CD4-positive, alpha-beta T cell treated with Interleukin-17A for 4 hours (primary cell): ENCODE results near the gene ANKS3.

Source experiments
- DNase-seq: peaks from one replicate; pipeline ENCODE4 v3.0.0-alpha.2; 2020; ENCODE audit warnings: mixed read lengths

The ANKS3 gene

GRCh38 chr16:4723071-4723767 lies 10.9 kb downstream of the ANKS3 start:
- DNase-seq = no peak

DNA sequence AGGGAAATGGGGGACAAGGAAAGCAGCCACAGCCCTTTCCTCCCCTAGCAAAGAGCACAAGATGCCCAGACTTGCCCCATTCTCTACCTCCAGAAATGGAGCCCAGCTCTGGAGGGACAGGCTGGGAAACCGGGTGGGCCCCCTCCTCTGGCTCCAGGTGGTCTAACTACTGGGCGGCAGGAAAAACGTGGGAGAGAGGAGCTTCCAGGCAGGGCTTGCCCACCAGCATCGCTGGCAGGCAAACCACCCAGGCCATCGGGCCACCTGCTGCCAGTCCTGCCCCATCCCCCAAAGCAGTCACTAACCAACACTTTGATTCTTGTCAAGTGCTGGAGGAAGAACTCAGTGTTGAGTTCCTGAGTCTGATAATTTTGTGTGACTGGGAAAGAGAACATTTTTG lies 15.6 kb downstream of the ANKS3 start:
- no peak for DNase-seq

DNA sequence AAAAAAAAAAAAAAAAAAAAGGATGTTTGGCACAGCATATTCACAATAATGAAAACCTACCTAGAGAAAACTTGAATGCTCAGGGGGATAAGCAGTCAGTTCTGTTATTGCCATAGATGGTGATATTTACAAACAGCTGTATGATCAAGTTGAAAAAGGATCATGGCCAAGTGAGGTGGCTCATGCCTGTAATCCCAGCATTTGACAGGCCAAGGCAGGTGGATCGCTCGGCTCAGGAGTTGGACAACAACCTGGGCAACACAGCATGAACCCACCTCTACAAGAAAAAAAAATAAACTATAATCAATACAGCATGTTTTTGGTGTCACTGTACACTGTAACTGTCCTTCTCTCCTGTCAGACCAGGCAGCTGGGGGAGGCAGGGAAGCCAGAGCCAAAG lies 19.1 kb downstream of the ANKS3 start:
- no peak for DNase-seq

GRCh38 chr16:4713663-4714501 lies 20.2 kb downstream of the ANKS3 start:
- DNase-seq = no peak

- DNase-seq = no peak
Measured at GRCh38 chr16:4709481-4709880, 24.6 kb downstream of the ANKS3 start.

DNA sequence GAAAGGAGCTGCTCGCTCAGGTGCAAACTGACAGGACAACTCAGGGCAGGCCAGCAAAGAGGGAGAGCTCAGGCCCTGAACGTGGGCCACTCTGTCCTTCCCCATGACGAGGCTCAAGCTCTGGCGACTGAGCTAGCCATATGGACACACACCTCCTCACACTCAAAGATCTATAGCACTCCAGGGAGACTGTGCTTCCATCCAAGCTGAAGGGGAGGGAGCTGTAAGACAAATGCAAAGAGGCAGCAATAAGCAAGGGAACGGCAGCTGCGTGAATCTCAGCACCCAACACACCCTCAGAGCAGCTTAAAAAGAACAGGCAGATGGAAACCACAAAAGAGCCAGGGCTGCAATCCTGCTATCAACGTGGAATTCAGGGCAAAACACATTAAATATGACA lies 27.2 kb downstream of the ANKS3 start:
- DNase-seq = no peak

DNA sequence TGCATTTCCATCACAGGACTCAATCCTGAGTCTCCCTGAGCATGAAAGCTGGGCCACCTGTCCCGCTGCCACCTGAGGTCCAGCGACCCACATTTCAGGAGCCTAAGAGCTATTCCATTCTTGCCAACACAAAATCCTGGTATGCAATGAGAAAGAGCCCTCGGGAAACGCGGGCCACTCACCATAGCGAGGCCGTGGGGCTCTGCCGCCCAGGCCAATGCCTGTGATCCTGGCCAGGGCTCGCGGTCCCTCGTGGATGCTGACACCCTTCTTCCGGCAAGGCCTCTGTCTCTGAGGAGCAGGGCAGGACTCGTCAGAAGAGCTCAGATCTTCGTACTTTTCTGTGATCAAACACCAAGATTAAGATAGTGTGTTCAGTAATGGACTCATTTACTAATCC lies 29.2 kb downstream of the ANKS3 start:
- DNase-seq = no peak

GRCh38 chr16:4704491-4704890 lies 29.6 kb downstream of the ANKS3 start:
- no peak for DNase-seq

- DNase-seq = no peak
Measured at GRCh38 chr16:4703906-4704305, 30.2 kb downstream of the ANKS3 start.

- no peak for DNase-seq
Measured at GRCh38 chr16:4702466-4702808, 31.6 kb downstream of the ANKS3 start.

DNA sequence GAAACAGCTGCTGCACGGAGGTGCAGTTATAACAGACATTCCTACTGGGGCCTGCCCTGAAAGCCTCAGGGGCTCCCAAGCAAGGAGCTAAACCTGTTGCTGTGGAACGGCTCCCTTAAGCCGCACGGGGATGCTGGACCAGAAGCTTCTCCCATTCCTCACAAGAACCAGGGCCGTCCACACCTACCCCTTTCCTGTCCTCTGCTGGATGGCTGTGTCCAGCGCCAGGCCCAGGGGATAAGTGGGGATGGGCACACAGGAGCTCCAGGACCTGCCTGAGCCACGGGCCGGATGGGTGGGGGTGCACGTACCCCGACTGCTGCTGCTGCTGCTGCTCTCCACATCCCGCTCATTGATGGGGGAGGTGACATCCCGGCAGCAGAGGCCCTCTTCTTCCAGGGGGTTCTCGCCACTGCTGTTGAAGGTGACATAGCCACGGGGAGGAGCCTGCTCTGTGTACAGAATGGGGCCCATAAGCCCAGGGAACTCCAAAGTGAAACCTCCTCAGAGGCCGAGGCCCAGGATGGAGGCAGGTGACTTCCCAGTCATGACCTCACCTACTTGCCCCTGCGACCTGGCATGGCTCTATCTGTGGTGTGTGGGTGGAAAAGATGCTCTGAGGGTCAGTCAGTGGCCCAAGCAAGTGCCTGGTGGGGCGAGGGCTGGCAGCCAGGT lies 32.1 kb downstream of the ANKS3 start:
- no peak for DNase-seq

- no peak for DNase-seq
Measured at GRCh38 chr16:4700997-4701743, 32.9 kb downstream of the ANKS3 start.

- DNase-seq = peak; percentile 44
Measured at GRCh38 chr16:4700380-4700996, 33.6 kb downstream of the ANKS3 start.

DNA sequence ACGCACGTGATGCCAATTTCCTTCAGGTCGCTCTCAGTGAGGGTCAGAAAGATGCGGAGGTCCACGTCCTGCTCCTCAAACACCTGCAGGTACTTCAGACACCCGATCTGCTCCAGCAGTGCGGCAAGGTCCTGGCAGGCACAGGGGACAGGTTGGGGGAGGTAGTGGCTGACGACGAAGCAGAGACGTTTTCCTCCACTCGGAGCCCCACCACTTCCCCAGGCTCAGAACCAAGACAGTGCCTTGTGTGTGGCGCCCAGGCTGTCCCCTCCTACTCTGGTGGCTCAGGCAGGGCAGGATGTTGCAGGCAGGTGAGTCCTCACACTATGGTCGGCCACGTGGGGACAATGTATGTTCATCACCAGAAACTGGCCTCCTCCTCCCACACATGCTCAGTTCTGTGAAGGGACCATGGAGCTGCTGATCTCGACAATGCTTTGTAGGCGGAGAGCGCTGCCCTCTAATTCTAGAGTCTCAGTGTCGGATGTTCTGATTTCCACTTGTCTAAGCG lies 35.0 kb downstream of the ANKS3 start:
- DNase-seq = no peak

GRCh38 chr16:4698321-4699045 lies 35.6 kb downstream of the ANKS3 start:
- no peak for DNase-seq

- DNase-seq = no peak
Measured at GRCh38 chr16:4697848-4698291, 36.2 kb downstream of the ANKS3 start.

GRCh38 chr16:4696905-4697847 lies 36.9 kb downstream of the ANKS3 start:
- no peak for DNase-seq

DNA sequence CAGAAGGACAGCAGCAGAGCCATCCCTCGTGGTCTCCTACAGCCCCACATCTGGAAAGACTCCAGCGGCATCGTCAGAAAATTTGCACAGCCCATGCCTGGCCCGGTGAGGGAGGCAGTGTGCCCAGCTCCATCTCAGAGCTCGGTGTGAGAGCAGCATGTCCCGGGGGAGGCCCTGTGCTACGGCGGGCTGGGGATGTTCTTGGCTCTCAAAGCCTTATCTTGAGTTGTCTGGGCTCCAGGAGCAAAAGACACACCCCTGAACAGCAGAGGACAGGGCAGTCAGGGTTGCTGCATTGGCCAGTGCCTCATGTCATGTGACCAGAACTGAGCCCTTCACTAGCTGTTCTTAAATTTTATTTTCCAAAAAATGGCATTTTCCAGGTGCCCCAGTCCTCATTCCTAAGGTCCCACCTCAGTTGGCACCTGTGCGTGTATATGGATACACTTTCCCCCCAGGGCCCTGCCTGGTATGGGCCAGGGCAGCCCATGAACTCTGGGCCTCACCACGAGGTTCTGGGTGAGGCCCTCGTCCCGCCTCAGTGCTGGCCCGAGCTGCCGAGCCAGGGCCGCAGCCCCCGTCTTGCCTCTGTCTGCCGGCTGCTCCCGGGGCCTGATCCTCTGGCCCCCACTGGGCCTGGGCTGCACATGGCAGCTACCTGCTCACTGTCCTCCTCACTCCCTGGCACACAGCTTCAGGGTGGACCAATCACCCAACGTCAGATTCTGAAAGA lies 37.7 kb downstream of the ANKS3 start:
- DNase-seq = no peak

GRCh38 chr16:4695473-4696171 lies 38.4 kb downstream of the ANKS3 start:
- DNase-seq = no peak
